ENCODE data around the gene TTLL7. TPM values are rescaled to one million over a fixed set of nuclear protein-coding genes. Genes with fewer than 3 reads are reported as not detected.
A peak's percentile ranks its signal among the peaks of the same experiment; 100 is the strongest.

The TTLL7 gene
- total and polyA plus RNA-seq, 10 donors, result 0.59 to 4.8 (median 3.0) TPM

GRCh38 chr1:83829106-83829505, 169.8 kb downstream of the TTLL7 start:
- H3K9me3 ChIP-seq, result peaks cover 0 to 11% (median 2%) of the 10 kb centered on the region in 8 donors
- H3K4me1 ChIP-seq, result no peaks in the 10 kb centered on the region
- DNase-seq, result no peak
- H3K27me3 ChIP-seq (replicated peaks in 1 of 7), result no peaks in the 10 kb centered on the region
- peak overlapping the region in 2 of 8 donors; percentile 18 to 37 for H3K27ac ChIP-seq
- 74 to 89% (median 83%) methylated on average over 7 of the region's 7 CpGs for WGBS, 5 donors
- H3K36me3 ChIP-seq, result no peaks in the 10 kb centered on the region
- intact Hi-C loops (cut with DNase I; ENCODE audit: low total_unique reads), result no loop called here
- no peak for TF ChIP-seq POLR2AphosphoS5 (IDR thresholded peaks at IDR 0.05)
- TF ChIP-seq POLR2A (IDR thresholded peaks at IDR 0.05), result no peak
- no peak for TF ChIP-seq CTCF (IDR thresholded peaks at IDR 0.05 in 8 of 11, conservative IDR thresholded peaks at IDR 0.05 in 3 of 11)
- H3K4me3 ChIP-seq, result no peak overlapping the region

- Histone ChIP-seq H3K36me3 (no peaks in the 10 kb centered on the region), H3K9me3 (peaks cover 0 to 11% (median 2%) of the 10 kb centered on the region in 8 donors), H3K27me3 (replicated peaks in 1 of 7) (no peaks in the 10 kb centered on the region), H3K27ac (peak overlapping the region in 2 of 8 donors; percentile 18 to 37), H3K4me1 (no peaks in the 10 kb centered on the region), H3K4me3 (no peak overlapping the region)
- no peak for DNase-seq
- WGBS, 5 donors, result 69 to 86% (median 72%) methylated on average over 1 of the region's 1 CpG
- TF ChIP-seq CTCF (IDR thresholded peaks at IDR 0.05 in 8 of 11, conservative IDR thresholded peaks at IDR 0.05 in 3 of 11) (no peak), POLR2AphosphoS5 (IDR thresholded peaks at IDR 0.05) (no peak), POLR2A (IDR thresholded peaks at IDR 0.05) (no peak)
- intact Hi-C loops (cut with DNase I; ENCODE audit: low total_unique reads), result no loop called here
These were observed 170.5 kb downstream of the TTLL7 start for GRCh38 chr1:83828456-83828855.

DNA sequence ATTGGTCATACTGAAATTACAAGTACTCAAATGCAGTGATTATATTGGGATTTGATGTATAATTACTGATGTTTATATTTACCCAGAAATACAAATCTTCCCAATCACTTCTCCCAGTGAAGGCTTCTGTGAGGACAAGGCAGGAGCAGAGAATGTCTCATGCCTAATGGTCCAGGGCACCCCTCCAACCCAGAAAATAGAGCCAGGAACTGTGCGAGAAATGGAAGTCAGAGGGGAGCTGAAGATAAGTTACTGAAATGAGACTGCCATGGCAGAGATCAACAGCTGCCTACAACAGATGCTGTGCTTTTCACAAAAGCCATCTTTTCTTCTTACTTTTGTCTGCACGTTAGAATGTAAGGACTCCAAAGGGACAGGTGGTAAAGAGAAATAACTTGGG, 171.2 kb downstream of the TTLL7 start:
- intact Hi-C loops (cut with DNase I; ENCODE audit: low total_unique reads), result no loop called here
- Histone ChIP-seq H3K9me3 (peaks cover 0 to 11% (median 2%) of the 10 kb centered on the region in 8 donors), H3K4me1 (no peaks in the 10 kb centered on the region), H3K27me3 (replicated peaks in 1 of 7) (no peaks in the 10 kb centered on the region), H3K27ac (peak overlapping the region in 1 of 8 donors; percentile 37), H3K4me3 (no peak overlapping the region), H3K36me3 (no peaks in the 10 kb centered on the region)
- TF ChIP-seq POLR2AphosphoS5 (IDR thresholded peaks at IDR 0.05), result no peak
- TF ChIP-seq CTCF (IDR thresholded peaks at IDR 0.05 in 8 of 11, conservative IDR thresholded peaks at IDR 0.05 in 3 of 11), result no peak
- no peak for TF ChIP-seq POLR2A (IDR thresholded peaks at IDR 0.05)
- 88 to 96% (median 93%) methylated on average over 2 of the region's 2 CpGs for WGBS, 5 donors
- DNase-seq, result no peak

DNA sequence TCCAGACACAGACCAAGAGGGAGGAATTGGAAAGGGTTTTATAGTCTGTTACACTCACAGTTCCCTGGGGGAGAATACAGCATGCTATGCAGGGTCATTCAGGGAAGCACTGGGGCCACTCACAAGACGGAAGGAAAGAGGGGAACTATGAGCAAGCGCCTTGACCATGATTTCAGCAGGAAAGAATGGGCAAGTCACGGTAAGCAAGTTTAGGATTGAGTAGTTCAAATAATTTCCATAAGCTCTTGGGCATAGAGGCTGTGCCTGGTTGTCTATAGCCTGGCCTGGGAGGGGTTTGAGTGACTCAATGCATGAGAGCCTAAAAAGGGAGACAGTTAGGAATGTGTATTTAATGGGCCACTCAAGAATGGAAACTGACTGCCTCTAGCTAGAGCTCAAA, 176.7 kb downstream of the TTLL7 start:
- 88 to 95% (median 90%) methylated on average over 3 of the region's 3 CpGs for WGBS, 5 donors
- Histone ChIP-seq H3K36me3 (no peaks in the 10 kb centered on the region), H3K9me3 (peaks cover 0 to 19% (median 2%) of the 10 kb centered on the region in 8 donors), H3K27ac (no peak overlapping the region), H3K27me3 (replicated peaks in 1 of 7) (no peaks in the 10 kb centered on the region), H3K4me1 (peaks cover 0 to 8% (median 0%) of the 10 kb centered on the region in 6 donors), H3K4me3 (no peak overlapping the region)
- TF ChIP-seq POLR2AphosphoS5 (IDR thresholded peaks at IDR 0.05) (no peak), CTCF (IDR thresholded peaks at IDR 0.05 in 8 of 11, conservative IDR thresholded peaks at IDR 0.05 in 3 of 11) (no peak), POLR2A (IDR thresholded peaks at IDR 0.05) (no peak)
- intact Hi-C loops (cut with DNase I; ENCODE audit: low total_unique reads), result no loop called here
- no peak for DNase-seq
